Right lung (tissue), 5 donors: ENCODE data around the gene GSG1L2. TPM values are rescaled to one million over a fixed set of nuclear protein-coding genes. Genes with fewer than 3 reads are reported as not detected.

Experiments used
- polyA plus RNA-seq, 5 donors: library from polyadenylated mRNA; unstranded; fragments of 120-200 nt; gene quantifications; one replicate each; pipeline versions ENCODE4 v1.2.1 to v1.2.3, GENCODE V29; 2013; ENCODE audit warnings: inconsistent platforms in 1 of 5, low replicate concordance in 1 of 5; ENCODE audit not compliant: insufficient read length in 5 of 5, insufficient read depth in 1 of 5

GSG1L2 gene
- polyA plus RNA-seq, 5 donors = not detected

Other genes with a start within 250 kb of the GSG1L2 start
- gene STX8, start 246.3 kb downstream of the GSG1L2 start, polyA plus RNA-seq = 10 to 100 TPM; 52.5 to 68.2 (median 60.0) TPM
- 1 to 10 TPM; 2.7 to 9.9 (median 6.0) TPM for gene CFAP52, start 245.4 kb downstream of the GSG1L2 start, polyA plus RNA-seq
- gene USP43, start 176.6 kb downstream of the GSG1L2 start, polyA plus RNA-seq = 1 to 10 TPM; 3.0 to 4.7 (median 3.7) TPM
- gene DHRS7C, start 30.5 kb downstream of the GSG1L2 start, polyA plus RNA-seq = 1 to 10 TPM in 1 of 5 donors, not detected in 4; 4.4 TPM
- gene GLP2R, start 3.8 kb upstream of the GSG1L2 start, polyA plus RNA-seq = 1 to 10 TPM; 1.4 to 2.8 (median 2.4) TPM
- gene RCVRN, start 83.2 kb upstream of the GSG1L2 start, polyA plus RNA-seq = under 1 TPM; 0.25 to 0.78 (median 0.48) TPM